GM18511 (cell line): Measurements from ENCODE around the gene KCNMA1.
"Not testable (repeated sequence)": the region's sequence is repeated elsewhere in the genome, so short reads cannot be mapped to it uniquely, and the experiment has no call there.

Experiments used
- ATAC-seq: cut with Tn5 transposase; IDR thresholded peaks from one replicate; pipeline ENCODE4 v1.9.1; 2021; ENCODE audit warnings: mild to moderate bottlenecking, moderate library complexity; ENCODE audit not compliant: unreplicated experiment

The KCNMA1 gene

DNA sequence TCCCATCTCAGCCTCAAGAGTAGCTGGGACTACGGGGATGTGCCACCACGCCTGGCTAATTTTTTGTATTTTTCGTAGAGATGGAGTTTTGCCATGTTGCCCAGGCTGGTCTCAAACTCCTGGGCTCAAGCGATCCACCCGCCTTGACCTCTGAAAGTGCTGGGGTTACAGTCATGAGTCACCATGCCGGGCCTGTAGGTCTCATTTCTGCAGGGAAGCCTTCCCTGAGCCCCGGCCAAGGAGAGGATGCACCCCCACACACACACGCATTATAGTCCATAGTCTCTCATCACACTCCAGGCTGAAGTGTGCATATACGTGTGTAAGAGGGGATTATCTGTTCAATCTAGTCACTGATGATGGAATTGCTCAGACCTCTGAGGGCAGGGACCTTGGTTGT lies 29.3 kb downstream of the KCNMA1 start:
- ATAC-seq, result no peak

- no peak for ATAC-seq
Observed at GRCh38 chr10:77606751-77607150, 30.9 kb downstream of the KCNMA1 start.

GRCh38 chr10:77605466-77605865 lies 32.1 kb downstream of the KCNMA1 start:
- ATAC-seq, result no peak

GRCh38 chr10:77604941-77605351 lies 32.7 kb downstream of the KCNMA1 start:
- ATAC-seq, result no peak

GRCh38 chr10:77604063-77604462 lies 33.5 kb downstream of the KCNMA1 start:
- ATAC-seq, result peak; percentile 38

GRCh38 chr10:77603534-77603927 lies 34.1 kb downstream of the KCNMA1 start:
- ATAC-seq, result peak; percentile 74

DNA sequence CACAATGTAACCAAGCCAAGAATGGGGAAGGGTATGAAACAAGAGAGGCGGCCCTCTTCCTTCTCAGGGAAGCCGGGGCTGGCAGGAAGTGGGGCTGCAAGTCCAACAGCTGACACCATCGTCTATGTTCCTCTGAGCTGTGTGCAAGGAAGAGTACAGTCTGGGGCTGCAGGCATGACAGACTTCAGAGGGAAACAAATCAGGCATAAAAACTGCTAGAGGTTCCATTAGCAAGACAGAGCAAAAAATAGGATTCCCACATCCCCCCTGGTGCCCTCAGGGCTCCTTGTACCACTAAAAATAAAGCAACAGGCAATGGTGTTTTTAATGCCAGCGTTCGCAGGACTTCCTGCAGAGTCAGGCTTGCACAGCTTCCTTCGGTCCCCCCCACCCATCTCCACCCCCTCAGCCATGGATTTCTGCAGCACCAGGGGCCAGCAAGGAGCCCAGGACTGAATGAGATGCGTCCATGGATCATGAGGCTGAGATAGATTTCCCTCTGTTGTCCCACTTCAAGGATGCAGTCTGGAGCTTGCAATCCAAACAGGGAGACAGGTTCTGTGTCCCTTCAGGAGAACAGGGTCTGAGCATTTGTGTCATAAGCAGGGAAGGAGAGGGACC lies 34.6 kb downstream of the KCNMA1 start:
- peak; percentile 47 for ATAC-seq

DNA sequence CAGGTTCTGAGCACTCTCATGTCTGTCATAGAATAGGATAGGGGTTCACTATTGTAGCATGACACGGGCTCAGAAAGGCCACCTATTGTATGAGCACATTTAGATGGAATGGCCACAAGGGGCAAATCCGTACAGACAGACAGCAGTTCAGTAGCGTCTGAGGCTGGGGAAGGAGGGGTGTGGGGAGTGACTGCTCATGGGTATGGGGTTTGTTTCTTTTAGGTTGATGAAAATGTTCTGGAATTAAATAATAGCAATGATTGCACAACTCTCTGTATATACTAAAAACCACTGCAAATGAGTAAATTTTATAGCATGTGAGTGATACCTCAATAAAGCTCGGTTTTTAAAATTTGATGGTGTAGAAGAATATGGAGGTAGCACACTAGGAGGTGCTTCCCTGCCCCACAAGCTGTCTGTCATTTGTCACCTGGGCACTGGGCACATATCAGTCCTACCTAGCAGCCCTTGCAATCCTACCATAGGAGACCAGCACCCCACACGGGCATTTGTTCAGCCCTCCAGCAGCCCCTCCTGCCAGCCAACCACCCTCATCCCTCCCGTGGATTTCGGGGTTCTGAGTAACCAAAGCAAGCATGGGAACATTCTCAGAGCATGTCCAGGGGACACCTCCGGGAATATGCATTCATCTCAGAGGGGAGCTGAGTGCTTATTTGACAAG lies 35.2 kb downstream of the KCNMA1 start:
- ATAC-seq, result no peak

GRCh38 chr10:77601488-77601887 lies 36.1 kb downstream of the KCNMA1 start:
- ATAC-seq, result no peak

DNA sequence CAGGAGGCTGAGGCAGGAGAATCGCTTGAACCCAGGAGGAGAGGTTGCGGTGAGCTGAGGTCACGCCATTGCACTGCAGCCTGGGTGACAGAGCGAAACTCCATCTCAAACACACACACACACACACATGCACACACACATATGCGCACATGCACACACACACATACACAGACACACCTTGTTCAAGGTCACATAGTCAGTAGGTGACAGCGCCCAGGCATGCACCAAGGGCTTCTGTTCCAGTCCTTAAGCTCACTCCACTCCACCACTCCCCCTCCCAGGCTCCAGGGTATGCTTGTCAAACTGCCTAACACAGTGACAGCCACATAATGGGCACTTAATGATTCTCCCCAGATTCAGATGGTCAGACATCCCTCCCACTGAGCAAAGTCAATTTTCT lies 37.0 kb downstream of the KCNMA1 start:
- ATAC-seq, result no peak

- ATAC-seq, result no peak
Observed at GRCh38 chr10:77599651-77600050, 38.0 kb downstream of the KCNMA1 start.

GRCh38 chr10:77598606-77599005 lies 39.0 kb downstream of the KCNMA1 start:
- no peak for ATAC-seq

- no peak for ATAC-seq
Observed at GRCh38 chr10:77597560-77597959, 40.0 kb downstream of the KCNMA1 start.

GRCh38 chr10:77594471-77594783 lies 43.2 kb downstream of the KCNMA1 start:
- no peak for ATAC-seq

DNA sequence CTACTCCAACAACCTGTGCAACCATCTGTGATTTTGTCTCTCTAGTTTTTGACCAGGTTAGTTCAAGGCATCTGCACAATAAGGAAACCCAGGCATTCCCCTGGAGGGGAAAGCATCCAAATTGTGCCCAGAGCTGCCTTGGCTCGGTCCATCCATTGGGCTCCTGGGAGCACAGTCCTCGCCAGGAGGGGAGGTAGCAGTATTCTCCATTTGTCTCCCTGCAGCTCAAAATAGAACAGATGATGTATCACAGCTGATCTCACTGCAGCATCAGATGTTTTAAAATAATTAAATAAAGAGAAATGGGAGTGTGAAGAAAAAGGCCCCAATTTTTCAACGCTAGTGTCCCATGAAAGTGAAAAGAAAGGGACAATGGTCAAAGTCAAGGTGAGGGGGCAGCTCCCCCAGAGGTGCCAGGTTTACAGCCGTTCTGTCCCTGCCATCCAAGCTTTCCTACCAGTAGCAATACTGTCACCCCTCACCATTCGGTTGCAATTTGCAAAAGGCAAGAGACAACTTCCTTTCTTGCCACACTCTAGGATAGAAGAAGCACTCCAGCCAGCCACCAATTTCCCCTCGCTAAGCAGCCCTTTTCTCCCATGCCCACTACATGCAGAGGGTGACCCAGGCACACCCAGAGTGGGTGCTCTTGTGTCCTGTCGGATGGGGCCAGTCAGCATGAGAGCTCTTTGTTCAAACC lies 43.7 kb downstream of the KCNMA1 start:
- no peak for ATAC-seq

GRCh38 chr10:77592946-77593636 lies 44.5 kb downstream of the KCNMA1 start:
- ATAC-seq, result no peak

DNA sequence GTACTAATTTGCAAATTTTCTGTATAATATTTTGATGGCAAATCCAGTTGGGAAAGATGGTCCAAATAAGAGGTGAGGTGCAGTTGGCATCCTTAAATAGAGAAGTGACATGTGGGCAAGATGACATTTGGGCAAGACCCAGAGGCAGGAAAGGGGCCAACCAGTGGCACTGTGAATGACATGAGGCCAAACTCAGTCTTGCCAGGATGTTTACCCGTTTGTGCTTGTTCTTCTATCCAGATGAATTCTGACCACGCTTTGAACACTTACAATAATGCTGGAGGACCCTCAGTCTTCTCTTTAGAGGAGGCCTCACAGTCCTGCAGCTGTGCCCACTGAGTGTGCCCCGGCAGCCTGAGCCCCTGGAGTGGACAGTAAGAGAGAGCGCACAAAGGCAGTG lies 45.1 kb downstream of the KCNMA1 start:
- ATAC-seq, result no peak

DNA sequence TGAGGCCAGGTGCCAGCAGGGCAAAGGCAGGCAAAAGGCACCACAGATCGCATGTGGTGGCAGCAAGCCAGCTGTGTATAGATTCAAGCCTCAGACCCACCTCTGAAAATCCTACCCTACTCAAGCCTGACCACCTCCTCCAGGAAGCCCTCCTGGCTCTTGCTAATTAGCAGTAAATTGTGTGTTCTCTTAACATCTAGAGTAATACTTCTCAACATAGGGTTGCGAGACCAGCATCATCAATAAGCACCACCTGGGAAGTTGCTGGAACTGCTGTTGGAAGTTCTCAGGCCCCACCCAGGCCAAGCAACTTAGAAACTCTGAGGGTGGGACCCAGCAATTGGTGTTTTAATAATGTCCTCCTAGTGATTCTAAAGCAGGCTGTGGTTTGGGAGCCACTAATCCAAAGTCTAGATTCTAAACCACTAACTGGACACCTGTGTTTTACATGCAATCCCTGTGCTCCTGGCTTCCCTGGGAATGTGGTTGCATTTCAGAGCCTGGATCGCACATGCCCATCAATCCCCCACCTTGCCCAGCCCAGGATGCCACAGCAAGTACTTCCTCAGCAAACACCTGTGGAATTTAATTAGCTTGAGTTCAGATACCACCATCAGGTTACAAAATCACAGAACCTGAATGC lies 46.2 kb downstream of the KCNMA1 start:
- no peak for ATAC-seq

DNA sequence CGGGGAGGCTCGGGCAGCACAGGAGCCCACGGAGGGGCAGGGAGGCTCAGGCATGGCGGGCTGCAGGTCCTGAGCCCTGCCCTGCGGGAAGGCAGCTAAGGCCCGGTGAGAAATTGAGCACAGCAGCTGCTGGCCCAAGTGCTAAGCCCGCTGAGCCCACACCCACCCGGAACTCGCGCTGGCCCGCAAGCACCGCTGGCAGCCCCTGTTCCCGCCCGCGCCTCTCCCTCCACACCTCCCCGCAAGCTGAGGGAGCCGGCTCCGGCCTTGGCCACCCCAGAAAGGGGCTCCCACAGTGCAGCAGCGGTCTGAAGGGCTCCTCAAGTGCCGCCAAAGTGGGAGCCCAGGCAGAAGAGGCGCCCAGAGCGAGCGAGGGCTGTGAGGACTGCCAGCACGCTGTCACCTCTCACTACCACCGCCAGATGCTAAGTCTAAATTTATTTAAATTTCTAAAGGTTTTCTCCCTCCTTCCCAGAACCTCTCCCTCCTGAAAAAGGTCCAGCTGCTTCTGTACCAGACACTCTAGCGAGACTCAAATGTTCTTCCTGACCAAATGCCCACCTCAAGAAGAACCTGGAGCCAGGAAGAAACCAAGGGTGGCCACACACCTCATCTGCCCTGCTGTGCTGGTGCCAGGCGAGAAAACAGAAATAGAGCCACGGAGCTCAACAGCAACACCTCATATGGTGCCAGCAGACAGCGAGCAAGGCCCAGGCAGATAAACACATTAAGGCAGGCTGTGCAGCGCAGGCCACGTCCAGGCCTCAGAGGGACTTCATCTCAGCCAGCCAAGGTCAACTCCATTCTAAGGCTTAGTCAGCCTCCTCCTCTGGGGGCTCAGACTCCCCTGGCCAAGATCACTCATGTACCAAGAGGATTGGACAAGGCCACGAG lies 47.0 kb downstream of the KCNMA1 start:
- no peak for ATAC-seq

- ATAC-seq, result not testable (repeated sequence)
Observed at GRCh38 chr10:77589703-77590102, 47.9 kb downstream of the KCNMA1 start.
